Heart left ventricle (tissue), 13 donors: ENCODE data around the gene SMG7.

Experiments used
- POLR2A ChIP-seq, 2 donors: fragments of 450-650 bp; IDR thresholded peaks; one replicate each; pipeline ENCODE4 v1.6.1; 2017; ENCODE audit warnings: antibody characterized with exemption in 2 of 2, mild to moderate bottlenecking in 2 of 2, moderate library complexity in 2 of 2
- TF ChIP-seq, protein P1 (sequence below), 12 donors: fragments of 200-600 bp; sonication (generic) in 4 of 12; IDR thresholded peaks; one replicate each; pipeline versions ENCODE4 v1.5.0 to v1.8.0; 2018 to 2022; ENCODE audit warnings: antibody characterized with exemption in 12 of 12, mild to moderate bottlenecking in 5 of 12
- donor health status: ischemic (EF 13 %, LVEDD 7.1; RV severe dilation, severe dysfunction).
- donor health status: DM: no; HTN: yes; CAD: no.
- donor health status: DM: no; HTN: no; CAD: no.
- donor health status: ischemic (EF 25% LVEDD 6.9; RV normal size, moderate dysfunction).
- donor health status: ischemic (EF 25% LVEDD 5.7; RV mildly dilated, moderate dysfunction).
- donor health status: ischemic (EF 35%, LVEDD 5.7; RV mildly dilated, moderate dysfunction).
- donor health status: nonischemic (EF 11% LVEDD 7.7; RV severe dilation, severe dysfunction).
- donor health status: DM: yes; HTN: yes; CAD: no.
- donor health status: PGD.
- donor health status: ischemic (EF 29% LVEDD 5.4; RV normal size, mild dysfunction).
- donor health status: nonischemic (EF 23%, LVEDD 6.1; RV moderate dilation, normal function).

DNA sequence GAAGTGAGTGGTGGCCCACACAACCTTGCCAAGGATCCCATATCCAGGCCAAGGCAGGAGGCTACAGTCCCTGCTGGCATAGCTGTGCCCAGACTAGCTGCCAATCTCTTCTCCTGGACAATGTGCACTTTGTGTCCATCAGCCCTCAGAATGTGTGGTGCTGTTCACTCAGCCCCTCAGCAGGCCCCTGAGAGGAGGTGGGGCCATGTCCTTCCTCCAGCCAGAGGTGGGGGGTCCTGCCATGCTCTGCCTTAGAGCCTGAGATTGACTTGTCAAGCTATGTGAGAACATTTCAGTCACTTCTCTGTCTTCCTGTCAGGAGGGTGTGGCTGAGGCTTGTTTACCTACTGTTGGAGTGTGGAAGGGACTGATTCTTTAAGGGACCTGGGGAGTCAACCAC is 116.5 kb downstream of the SMG7 start:
- TF ChIP-seq, protein P1, sequence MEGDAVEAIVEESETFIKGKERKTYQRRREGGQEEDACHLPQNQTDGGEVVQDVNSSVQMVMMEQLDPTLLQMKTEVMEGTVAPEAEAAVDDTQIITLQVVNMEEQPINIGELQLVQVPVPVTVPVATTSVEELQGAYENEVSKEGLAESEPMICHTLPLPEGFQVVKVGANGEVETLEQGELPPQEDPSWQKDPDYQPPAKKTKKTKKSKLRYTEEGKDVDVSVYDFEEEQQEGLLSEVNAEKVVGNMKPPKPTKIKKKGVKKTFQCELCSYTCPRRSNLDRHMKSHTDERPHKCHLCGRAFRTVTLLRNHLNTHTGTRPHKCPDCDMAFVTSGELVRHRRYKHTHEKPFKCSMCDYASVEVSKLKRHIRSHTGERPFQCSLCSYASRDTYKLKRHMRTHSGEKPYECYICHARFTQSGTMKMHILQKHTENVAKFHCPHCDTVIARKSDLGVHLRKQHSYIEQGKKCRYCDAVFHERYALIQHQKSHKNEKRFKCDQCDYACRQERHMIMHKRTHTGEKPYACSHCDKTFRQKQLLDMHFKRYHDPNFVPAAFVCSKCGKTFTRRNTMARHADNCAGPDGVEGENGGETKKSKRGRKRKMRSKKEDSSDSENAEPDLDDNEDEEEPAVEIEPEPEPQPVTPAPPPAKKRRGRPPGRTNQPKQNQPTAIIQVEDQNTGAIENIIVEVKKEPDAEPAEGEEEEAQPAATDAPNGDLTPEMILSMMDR (IDR thresholded peaks at IDR 0.05), result no peak
- no peak for TF ChIP-seq POLR2A (IDR thresholded peaks at IDR 0.05)
